GM21529 (cell line): ENCODE results near the gene ICE2.
"Not testable (repeated sequence)": the region's sequence is repeated elsewhere in the genome, so short reads cannot be mapped to it uniquely, and the experiment has no call there.

Experiments
- ATAC-seq: cut with Tn5 transposase; IDR thresholded peaks from one replicate; pipeline ENCODE4 v1.9.1; 2021; ENCODE audit not compliant: unreplicated experiment

The ICE2 gene

DNA sequence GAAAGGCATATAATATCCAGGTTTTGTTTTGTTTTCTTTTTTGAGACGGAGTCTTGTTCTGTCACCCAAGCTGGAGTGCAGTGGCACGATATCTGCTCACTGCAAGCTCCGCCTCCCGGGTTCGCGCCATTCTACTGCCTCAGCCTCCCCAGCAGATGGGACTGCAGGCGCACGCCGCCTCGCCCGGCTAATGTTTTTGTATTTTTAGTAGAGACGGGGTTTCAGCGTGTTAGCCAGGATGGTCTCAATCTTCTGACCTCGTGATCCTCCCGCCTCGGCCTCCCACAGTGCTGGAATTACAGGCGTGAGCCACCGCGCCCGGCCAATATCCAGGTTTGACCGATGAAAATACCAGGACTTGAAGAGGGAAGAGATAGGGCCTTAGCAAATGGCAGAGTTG, 66.1 kb downstream of the ICE2 start:
- not testable (repeated sequence) for ATAC-seq

- no peak for ATAC-seq
These were observed 67.0 kb downstream of the ICE2 start for GRCh38 chr15:60411774-60412425.

DNA sequence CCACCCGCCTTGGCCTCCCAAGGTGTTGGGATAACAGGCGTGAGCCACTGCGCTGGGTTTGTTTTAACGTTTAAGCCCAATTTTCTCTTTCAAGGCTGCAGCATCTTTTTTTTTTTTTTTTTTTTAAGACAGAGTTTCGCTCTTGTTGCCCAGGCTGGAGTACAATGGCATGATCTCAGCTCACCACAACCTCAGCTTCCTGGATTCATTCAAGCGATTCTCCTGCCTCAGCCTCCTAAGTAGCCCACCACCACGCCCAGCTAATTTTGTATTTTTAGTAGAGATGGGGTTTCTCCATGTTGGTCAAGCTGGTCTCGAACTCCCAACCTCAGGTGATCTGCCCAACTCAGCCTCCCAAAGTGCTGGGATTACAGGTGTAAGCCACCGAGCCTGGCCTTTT, 68.6 kb downstream of the ICE2 start:
- ATAC-seq, result not testable (repeated sequence)

DNA sequence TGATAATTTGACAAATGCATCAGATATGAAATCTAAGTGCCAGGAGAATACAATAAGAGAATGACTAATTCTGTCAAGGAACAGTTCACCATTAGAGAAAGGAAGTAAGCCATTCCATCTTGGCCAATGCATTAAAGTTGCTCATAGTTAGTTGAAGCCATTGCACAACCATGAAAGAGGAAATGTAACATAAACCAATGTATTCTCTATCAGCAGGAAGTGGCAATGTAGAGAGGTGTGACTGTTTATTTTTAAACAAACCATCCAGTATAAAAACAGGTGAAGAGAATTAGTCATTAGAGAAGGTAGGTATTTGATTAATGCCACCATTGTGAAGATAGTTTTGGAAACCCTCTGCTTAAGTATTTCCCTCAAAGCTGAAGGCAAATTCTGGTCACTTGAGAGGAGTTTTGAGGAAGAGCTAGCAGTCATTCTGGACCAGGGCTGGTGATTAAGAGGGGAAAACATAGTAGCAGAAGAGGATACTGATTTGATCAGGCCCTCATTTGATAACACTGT, 70.4 kb downstream of the ICE2 start:
- no peak for ATAC-seq

DNA sequence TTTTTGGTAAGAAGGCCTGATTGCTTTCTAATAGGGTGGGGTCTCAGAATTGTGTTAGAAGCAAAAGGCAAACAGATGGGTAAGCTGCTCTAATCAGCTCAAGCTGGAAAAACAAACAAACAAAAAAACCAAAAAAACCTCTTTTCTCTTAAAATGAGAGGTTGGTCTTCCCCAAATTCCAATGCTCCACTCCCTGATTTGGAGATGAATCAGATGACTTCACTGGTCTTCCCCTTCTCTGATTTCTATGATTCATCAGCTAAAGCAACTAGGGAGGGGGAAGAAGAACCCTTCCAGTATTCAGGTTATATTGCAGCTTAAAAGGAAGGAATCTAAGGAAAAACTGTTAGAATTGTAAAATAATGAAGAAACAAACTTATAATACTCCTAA, 71.5 kb downstream of the ICE2 start:
- no peak for ATAC-seq

- ATAC-seq, result no peak
These were observed 72.2 kb downstream of the ICE2 start for GRCh38 chr15:60406513-60407414.

- no peak for ATAC-seq
These were observed 73.5 kb downstream of the ICE2 start for GRCh38 chr15:60405399-60405798.

- not testable (repeated sequence) for ATAC-seq
These were observed 74.6 kb downstream of the ICE2 start for GRCh38 chr15:60404351-60404750.

DNA sequence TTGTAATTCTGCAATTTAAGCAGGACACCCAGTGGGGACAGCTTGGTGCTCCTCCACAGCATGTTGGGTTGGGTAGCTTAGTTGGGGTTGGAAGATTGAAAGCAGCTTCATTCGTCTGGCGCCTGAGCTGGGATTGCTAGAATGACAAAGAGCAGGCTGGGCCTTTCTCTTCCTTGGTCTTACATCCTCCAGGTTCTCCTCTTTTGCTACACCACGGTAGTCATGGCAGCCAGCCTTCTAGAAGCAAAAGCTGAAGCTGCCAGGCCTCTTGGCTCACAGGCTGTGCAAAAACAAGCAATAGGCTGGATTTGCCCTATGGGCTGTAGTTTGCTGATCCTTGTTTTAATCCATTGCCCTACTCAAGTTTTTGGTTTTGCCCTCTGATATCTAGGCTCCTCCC, 78.0 kb downstream of the ICE2 start:
- no peak for ATAC-seq

- ATAC-seq, result no peak
These were observed 79.0 kb downstream of the ICE2 start for GRCh38 chr15:60399931-60400330.

DNA sequence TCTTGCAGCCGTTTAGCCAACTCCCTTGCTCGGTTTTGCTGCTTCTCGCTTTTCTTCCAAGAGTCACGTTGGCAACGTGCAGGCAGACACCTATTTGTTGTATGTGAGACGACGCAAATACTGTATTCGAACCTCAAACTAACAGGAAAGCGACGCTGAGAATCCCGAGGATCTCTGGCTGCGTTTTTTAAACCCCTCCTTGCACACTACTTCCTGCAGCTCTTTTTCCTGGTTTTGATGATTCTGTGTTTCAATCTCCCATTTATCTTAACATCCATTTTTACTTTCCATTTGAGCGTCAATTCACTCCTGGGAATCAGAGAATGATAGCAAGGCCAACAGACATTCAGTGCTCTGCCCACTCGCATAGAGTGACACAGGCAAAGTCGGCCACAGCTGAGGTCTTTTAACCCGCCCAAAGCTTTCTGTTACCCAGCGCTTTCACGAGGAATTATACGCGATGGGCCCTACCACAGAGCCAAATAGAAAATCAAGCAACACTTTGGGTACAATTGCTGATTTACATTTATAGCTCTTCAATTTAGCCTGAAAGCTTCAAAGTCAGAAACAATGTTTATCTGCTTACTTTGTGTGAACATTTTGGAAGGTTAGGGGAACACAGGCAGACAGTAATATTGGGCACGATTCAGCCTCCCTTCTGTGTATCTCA, 79.6 kb downstream of the ICE2 start:
- ATAC-seq, result no peak

GRCh38 chr15:60397772-60398445, 81.0 kb downstream of the ICE2 start, which contains the start of gene ANXA2:
ANXA2 (minus strand) TSS chr15:60397986; CDS start chr15:60386075, 11,911 bp downstream.
- ATAC-seq, result peak; percentile 66

GRCh38 chr15:60396958-60397771, 81.8 kb downstream of the ICE2 start:
- peak; percentile 74 for ATAC-seq

- ATAC-seq, result no peak
These were observed 82.4 kb downstream of the ICE2 start for GRCh38 chr15:60396560-60396957.

DNA sequence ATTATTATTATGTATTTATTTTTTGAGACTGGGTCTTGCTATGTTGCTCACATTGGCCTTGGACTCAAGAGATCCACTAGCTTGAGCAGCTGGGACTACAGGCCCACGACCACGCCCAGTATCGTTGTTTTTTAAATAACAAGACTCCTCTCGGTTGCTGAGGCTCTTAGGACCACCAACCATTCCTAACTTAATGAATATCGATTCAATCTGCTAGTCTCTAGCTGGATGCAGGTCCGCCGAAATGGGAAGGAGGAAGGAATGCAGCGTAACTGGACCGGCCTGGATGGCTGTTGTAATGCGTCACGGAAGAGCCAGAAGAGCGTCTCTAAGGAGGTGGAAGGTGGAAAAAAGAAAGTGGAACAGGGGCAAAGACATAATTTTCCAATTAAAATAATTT, 82.8 kb downstream of the ICE2 start:
- ATAC-seq, result no peak

DNA sequence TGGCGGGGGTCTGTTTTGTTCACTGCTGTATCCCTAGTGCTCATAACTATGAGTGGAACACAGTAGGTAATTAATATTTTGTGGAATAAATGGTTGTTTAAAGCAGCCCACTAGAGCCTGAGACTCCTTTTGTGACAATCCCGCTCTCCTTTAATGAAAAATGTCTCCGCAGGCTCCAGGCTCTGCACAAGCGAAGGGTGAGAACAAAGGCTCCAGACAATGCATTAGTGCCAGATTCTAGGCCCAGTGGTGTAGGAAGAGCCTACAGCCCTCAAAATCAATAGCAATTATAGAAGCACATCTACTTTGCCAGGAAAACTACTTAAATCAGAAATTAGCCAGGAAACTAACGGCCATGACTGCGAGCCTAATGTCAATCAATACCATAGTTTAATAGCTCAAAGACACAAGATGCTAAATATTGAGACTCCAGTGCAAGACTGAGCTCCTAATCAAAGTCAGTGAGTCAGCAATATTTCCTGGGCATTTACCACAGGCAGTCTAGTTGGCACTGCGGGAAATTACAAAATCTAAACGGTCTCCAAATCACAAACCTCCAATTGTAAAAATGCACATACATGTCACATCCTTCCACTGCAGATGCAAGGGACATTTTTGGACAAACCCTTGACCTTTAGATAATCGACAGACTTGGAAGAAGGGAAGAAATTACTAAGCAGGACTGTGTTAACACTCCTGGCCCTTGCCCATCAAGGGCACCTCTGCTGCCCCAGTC, 83.5 kb downstream of the ICE2 start:
- ATAC-seq, result no peak

DNA sequence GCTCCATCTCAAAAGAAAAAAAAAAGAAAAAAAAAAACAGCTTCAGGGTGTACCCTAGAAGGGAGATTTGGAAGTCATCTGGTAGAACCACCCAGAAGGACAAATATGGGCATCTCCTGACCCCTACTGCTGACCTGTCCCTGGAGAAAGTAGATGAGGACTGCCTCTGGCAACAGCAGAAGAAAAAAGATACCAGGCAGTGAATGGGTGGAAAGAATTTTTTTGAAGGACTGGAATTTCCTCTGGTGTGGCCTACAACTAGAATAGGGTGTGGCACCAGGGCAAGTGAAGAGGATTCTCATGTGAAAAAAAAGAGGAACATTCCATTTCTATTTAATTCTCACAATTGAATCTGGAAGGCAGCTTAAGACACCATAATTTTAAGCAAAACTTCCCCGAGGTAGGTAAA, 84.2 kb downstream of the ICE2 start:
- no peak for ATAC-seq

GRCh38 chr15:60392986-60393790, 85.8 kb downstream of the ICE2 start:
- ATAC-seq, result no peak

- no peak for ATAC-seq
These were observed 86.3 kb downstream of the ICE2 start for GRCh38 chr15:60392601-60392985.
